NK-92 (cell line): ENCODE results near the gene CTSO.

ENCODE experiments used
- DNase-seq: peaks from one replicate; lab custom pipeline; 2025; ENCODE audit not compliant: unreplicated experiment; lab: John Stamatoyannopoulos, UW

CTSO gene, protein sequence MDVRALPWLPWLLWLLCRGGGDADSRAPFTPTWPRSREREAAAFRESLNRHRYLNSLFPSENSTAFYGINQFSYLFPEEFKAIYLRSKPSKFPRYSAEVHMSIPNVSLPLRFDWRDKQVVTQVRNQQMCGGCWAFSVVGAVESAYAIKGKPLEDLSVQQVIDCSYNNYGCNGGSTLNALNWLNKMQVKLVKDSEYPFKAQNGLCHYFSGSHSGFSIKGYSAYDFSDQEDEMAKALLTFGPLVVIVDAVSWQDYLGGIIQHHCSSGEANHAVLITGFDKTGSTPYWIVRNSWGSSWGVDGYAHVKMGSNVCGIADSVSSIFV

DNA sequence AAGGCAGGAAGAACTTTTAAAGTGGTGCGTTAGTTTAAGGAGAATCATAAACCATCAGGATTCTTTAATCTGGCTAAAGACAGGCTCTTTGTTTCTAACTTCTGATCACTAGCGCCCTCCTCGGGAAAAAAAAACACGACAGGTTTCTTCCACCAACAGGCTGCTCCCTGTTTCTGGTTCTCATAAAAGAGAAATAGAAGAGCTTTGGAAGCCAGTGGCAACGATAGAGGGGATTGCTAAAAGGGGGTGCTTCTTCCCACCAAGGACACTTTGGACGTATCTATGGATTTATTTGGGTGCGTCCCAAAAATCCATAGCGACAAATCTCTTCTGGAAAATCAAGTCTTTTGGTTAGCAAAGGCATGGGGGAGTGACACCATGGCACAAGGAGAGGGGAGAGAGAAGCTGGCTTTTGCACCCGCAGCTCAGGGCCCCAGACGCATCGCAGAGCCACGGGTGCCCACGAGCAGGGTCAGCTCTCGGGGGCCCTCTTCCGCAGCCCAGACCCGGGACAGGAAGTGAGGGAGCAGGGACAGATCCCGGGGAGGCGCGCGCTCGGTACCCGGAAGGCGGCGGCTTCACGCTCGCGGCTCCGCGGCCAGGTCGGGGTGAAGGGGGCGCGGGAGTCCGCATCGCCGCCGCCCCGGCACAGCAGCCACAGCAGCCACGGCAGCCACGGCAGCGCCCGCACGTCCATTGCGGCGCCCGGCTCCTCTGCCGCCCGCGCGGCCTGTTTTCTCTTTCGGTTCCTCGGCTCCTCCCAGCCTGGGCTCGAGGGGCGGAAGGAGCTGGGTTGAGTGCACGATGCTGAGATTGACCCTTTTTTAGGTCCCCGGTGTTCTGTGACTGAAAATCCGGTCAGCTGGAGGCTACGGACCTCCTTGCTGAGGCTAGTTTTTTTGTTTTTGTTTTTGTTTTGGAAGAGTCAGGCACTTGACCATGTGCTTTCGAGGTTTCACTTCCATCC, at the start of gene CTSO:
Gene CTSO (minus strand): TSS at position 716 of the 967 bp plus-strand sequence. CDS start 19 bp downstream, at position 697.
- no peak for DNase-seq

DNA sequence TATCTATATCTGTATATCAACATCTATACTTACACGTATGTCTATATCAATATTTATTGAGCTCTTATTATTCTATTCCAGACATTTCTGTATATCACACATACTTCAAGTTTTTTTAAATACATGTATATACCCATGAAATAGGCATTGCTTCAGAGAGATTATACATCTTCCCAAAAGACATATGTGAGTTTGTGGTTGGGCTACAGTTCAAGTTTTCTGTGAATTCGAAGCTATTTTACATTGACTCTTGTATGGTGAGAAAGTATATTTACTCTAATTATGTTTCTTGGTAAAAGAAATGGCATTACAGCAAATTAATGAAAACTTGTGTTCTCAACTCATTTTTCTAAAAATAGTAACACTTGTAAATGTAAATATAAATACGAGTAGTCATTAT, 46.8 kb upstream of the CTSO start:
- DNase-seq = no peak

- no peak for DNase-seq
Observed at GRCh38 chr4:155999725-156000124, 46.1 kb upstream of the CTSO start.

GRCh38 chr4:155995069-155995468, 41.4 kb upstream of the CTSO start:
- DNase-seq = no peak

- no peak for DNase-seq
Observed at GRCh38 chr4:155984106-155984797, 30.6 kb upstream of the CTSO start.

- no peak for DNase-seq
Observed at GRCh38 chr4:155982736-155983385, 29.2 kb upstream of the CTSO start.

- no peak for DNase-seq
Observed at GRCh38 chr4:155978810-155979209, 25.1 kb upstream of the CTSO start.

DNA sequence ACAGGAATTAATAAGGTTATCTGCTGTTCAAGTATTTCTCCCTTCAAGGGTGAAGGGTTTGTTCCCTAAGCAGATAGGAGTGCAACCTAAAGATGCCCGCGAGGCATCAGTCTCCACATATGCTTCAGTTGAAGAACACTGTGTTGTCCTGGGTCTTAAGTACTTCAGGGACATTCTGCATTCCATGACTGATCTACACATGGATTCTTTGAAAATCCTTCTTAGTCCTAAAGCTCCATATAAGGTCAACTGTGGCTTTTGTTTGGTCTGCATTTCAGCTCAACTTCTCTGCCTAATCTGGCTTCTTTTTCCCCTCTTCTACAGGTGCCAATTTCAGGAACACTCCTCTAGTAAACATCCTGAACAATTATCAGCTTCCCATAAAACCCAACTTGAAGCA, 21.8 kb upstream of the CTSO start:
- DNase-seq = no peak

DNA sequence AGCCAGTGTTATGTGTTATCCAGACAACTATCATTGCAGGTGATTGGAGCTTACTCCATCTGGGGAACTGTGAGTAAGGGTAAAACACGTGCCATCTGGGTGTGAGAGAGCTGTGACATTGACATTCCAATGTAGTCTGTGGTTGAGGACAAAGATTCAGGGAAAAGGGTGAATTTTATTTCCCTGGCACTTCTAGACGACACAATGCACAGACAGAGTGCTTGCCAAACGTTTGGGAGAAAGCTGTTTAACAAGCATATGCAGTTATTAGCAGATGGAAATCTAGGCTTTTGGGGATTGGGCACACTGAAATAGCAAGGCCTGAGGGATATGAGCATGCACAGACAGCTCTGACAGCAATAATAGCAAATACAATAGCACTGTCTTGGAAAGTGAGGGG, 21.3 kb upstream of the CTSO start:
- no peak for DNase-seq

GRCh38 chr4:155974476-155974749, 20.7 kb upstream of the CTSO start:
- no peak for DNase-seq

GRCh38 chr4:155973639-155974475, 20.2 kb upstream of the CTSO start:
- no peak for DNase-seq

- no peak for DNase-seq
Observed at GRCh38 chr4:155972098-155972497, 18.4 kb upstream of the CTSO start.

DNA sequence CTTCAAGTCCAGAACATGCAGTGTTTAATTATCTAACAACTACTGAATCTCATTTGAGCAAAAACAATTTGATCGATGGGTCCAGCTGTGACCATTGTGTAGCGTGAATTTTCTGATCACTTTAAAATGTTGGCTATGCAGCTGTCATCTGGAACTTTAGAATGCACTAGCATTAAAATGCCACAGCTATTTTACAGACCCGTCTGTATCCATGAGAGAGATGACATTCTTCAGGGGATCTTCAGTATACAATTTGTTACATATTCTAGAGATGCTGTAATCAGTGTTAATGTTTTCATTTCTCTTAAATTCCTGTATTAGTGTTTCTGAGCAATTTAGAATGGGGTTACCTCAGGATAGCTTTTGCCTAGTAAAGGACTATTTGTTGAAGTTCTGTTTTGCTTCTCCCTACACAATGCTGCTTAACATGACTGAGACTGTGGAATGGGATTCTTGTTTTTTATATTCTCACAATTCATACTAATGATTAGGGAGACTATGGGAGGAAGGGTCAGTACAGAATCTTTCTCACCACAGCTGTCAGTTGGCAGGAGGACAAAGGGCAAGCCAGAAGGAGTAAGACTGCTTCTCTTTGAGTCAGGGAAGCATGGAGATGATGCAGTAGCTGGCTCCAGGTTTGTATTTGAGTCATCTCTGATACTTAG, 13.2 kb upstream of the CTSO start:
- no peak for DNase-seq

DNA sequence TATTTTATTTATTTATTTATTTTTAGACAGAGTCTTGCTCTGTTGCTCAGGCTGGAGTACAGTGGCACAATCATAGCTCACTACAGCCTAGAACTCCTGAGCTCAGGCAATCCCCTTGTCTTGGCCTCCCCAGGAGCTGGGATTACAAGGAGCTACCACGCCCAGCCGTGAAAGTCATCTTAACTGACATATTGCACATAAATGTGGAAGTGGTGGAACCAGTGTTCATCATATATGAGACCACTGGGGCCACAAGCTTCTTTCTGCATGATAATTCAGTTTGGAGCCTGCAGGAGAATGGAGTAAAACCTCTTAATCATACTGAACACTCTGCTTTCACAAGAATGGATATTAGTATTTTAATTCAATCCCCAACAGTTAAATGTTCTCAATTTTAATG, 12.5 kb upstream of the CTSO start:
- no peak for DNase-seq

DNA sequence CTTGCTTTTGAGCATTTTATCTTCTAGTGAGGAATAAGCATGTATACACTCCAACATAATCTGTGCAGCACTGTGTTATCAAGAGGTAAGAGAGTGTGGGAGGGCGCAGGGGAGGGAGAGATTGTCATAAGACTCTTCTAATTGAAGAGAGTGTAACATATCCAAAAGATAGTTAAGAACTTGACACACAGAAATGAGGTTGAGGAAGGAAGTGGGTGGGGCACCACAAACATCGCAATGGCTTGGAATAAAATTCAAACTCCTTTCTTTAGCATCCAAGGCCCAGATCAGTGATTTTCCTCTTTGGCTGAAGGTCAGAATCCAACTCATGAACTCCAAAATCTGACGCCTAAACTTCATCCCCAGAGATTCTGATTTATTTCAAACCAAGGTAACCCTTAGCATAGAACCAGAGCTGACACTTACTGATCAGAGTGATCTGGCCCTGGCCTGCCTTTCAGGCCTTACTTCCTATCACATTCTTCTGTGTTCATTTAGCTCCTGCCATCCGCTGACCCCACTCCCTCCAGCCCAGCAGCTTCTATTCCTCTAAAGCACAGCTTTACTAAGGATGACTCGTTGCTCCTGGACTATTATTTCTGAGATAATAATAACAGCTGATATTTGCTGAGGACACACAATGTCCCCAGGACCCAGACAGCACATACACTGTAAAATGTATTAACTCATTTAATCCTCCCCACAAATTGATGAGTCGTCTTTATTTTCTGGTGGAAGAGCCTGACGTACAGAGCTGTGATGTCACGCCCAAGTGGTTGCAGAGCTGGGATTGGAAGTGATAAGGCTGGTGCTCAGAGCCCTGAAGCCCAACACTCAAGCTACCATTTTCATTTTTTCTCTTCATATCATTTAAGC, 10.6 kb upstream of the CTSO start:
- no peak for DNase-seq

GRCh38 chr4:155962767-155963166, 9.1 kb upstream of the CTSO start:
- no peak for DNase-seq

- no peak for DNase-seq
Observed at GRCh38 chr4:155961575-155961974, 7.9 kb upstream of the CTSO start.

GRCh38 chr4:155960522-155960921, 6.9 kb upstream of the CTSO start:
- DNase-seq = no peak

DNA sequence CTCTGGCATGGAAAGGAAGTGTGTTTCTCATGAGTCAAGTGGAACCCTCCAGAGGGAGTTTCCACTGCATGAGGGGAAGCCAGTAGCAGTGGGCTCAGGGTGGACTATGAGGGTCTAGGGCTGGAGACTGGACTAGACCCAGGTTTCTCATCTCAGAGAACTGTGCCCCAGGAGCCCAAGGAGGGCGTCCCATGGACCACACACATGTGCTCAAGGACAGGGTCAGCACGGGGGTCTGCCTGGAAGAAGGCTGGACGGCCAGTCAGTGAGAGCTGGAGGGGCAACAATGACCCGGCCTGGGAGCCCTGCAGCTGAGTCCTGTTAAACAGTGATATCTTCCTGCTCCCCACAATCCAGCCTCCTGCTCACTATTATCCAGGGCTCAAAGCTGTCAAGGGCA, 5.8 kb upstream of the CTSO start:
- DNase-seq = no peak
